ENCODE data around the gene SPINK1.

The SPINK1 gene

DNA sequence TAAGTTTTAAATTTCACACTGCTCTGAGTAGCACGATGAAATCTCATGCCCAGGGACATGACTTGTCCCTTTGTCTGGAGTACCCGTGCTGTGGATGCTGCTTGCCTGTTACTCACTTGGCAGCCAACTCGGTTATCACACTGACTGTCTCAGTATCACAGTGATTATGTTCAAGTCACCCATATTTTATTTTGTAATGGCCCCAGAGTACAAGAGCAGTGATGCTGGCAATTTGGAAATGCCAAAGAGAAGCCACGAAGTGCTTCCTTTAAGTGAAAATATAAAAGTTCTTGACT, 24.3 kb upstream of the SPINK1 start:
- TF ChIP-seq, protein P1, sequence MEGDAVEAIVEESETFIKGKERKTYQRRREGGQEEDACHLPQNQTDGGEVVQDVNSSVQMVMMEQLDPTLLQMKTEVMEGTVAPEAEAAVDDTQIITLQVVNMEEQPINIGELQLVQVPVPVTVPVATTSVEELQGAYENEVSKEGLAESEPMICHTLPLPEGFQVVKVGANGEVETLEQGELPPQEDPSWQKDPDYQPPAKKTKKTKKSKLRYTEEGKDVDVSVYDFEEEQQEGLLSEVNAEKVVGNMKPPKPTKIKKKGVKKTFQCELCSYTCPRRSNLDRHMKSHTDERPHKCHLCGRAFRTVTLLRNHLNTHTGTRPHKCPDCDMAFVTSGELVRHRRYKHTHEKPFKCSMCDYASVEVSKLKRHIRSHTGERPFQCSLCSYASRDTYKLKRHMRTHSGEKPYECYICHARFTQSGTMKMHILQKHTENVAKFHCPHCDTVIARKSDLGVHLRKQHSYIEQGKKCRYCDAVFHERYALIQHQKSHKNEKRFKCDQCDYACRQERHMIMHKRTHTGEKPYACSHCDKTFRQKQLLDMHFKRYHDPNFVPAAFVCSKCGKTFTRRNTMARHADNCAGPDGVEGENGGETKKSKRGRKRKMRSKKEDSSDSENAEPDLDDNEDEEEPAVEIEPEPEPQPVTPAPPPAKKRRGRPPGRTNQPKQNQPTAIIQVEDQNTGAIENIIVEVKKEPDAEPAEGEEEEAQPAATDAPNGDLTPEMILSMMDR (IDR thresholded peaks at IDR 0.05; ENCODE audit: low read depth, low read length), result no peak
- no peaks in the 10 kb centered on the region for H3K36me3 ChIP-seq
- H3K4me3 ChIP-seq (ENCODE audit: low read depth, low read length), result no peak overlapping the region
- no peaks in the 10 kb centered on the region for H3K9me3 ChIP-seq (ENCODE audit: severe bottlenecking)
- no peak for DNase-seq
- H3K27ac ChIP-seq, result no peak overlapping the region
- H3K27me3 ChIP-seq (ENCODE audit: insufficient read depth, low read depth, severe bottlenecking), result no peaks in the 10 kb centered on the region

GRCh38 chr5:147854894-147855773, 23.7 kb upstream of the SPINK1 start:
- Histone ChIP-seq H3K9me3 (ENCODE audit: severe bottlenecking) (no peaks in the 10 kb centered on the region), H3K36me3 (no peaks in the 10 kb centered on the region), H3K27me3 (ENCODE audit: insufficient read depth, low read depth, severe bottlenecking) (no peaks in the 10 kb centered on the region), H3K4me3 (ENCODE audit: low read depth, low read length) (no peak overlapping the region), H3K27ac (no peak overlapping the region)
- TF ChIP-seq, protein P1 (IDR thresholded peaks at IDR 0.05; ENCODE audit: low read depth, low read length), result no peak
- DNase-seq, result no peak

DNA sequence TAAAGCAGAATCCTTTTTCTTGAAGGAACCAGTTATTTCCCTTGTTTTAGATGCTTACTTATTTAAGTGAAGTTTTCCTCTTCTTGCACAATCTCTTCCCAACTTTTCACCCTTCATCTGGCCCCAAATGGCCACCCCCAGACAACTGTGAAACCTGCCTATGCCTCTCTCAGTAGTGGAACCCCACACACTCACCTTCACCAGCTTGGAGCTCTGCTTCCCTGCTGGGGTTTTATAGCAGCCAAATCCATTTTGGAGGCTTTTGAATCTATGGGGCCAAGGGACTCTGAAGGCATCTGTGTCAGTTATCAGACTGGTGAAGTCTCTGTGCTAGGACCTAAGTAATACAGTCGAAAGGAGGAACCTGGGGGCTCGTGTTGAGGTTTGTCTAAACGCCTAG, 22.9 kb upstream of the SPINK1 start:
- TF ChIP-seq, protein P1 (IDR thresholded peaks at IDR 0.05; ENCODE audit: low read depth, low read length), result no peak
- DNase-seq, result no peak
- no peaks in the 10 kb centered on the region for H3K27me3 ChIP-seq (ENCODE audit: insufficient read depth, low read depth, severe bottlenecking)
- H3K4me3 ChIP-seq (ENCODE audit: low read depth, low read length), result no peak overlapping the region
- H3K36me3 ChIP-seq, result no peaks in the 10 kb centered on the region
- H3K27ac ChIP-seq, result no peak overlapping the region
- H3K9me3 ChIP-seq (ENCODE audit: severe bottlenecking), result no peaks in the 10 kb centered on the region

- DNase-seq, result no peak
- Histone ChIP-seq H3K4me3 (ENCODE audit: low read depth, low read length) (no peak overlapping the region), H3K27ac (no peak overlapping the region), H3K36me3 (no peaks in the 10 kb centered on the region), H3K9me3 (ENCODE audit: severe bottlenecking) (no peaks in the 10 kb centered on the region), H3K27me3 (ENCODE audit: insufficient read depth, low read depth, severe bottlenecking) (no peaks in the 10 kb centered on the region)
- TF ChIP-seq, protein P1 (IDR thresholded peaks at IDR 0.05; ENCODE audit: low read depth, low read length), result no peak
Measured at GRCh38 chr5:147853372-147853987, 22.0 kb upstream of the SPINK1 start.

GRCh38 chr5:147852365-147852764, 20.9 kb upstream of the SPINK1 start:
- H3K4me3 ChIP-seq (ENCODE audit: low read depth, low read length), result no peak overlapping the region
- no peak for DNase-seq
- TF ChIP-seq, protein P1 (IDR thresholded peaks at IDR 0.05; ENCODE audit: low read depth, low read length), result no peak
- no peaks in the 10 kb centered on the region for H3K27me3 ChIP-seq (ENCODE audit: insufficient read depth, low read depth, severe bottlenecking)
- H3K36me3 ChIP-seq, result no peaks in the 10 kb centered on the region
- no peak overlapping the region for H3K27ac ChIP-seq
- H3K9me3 ChIP-seq (ENCODE audit: severe bottlenecking), result no peaks in the 10 kb centered on the region
